Right atrium auricular region (tissue), 2 donors: ENCODE data around the gene PTGFRN. TPM values are rescaled to one million over a fixed set of nuclear protein-coding genes. Genes with fewer than 3 reads are reported as not detected.

Experiments used
- DNase-seq: peaks from one replicate; pipeline ENCODE4 v3.0.0-alpha.2; 2019; ENCODE audit warnings: low spot score
- H3K27ac ChIP-seq, 2 donors: fragments of 200-600 bp; sonication (generic); 1 replicate in 1 of 2; 2 replicates in 1 of 2; pipeline ENCODE4 v1.5.1; 2016 to 2019
- H3K27me3 ChIP-seq, 2 donors: fragments of 200-600 bp; sonication (generic); one replicate each; pipeline versions ENCODE4 v1.5.1 to v1.6.0; 2017 to 2019
- H3K36me3 ChIP-seq: fragments of 200-600 bp; sonication (generic); one replicate; pipeline ENCODE4 v1.5.1; 2016
- H3K4me1 ChIP-seq, 2 donors: fragments of 200-600 bp; sonication (generic); one replicate each; pipeline versions ENCODE4 v1.5.1 to v1.6.0; 2017 to 2019
- H3K4me3 ChIP-seq, 2 donors: fragments of 200-600 bp; sonication (generic); 1 replicate in 1 of 2; 2 replicates in 1 of 2; pipeline ENCODE4 v1.5.1; 2017 to 2019; ENCODE audit warnings: mild to moderate bottlenecking in 1 of 2, moderate library complexity in 1 of 2
- H3K9me3 ChIP-seq, 2 donors: fragments of 200-600 bp; sonication (generic); one replicate each; pipeline ENCODE4 v1.5.1; 2019
- total RNA-seq, 2 donors: library from RNA; depleted of rRNA; stranded (reverse); fragments of >200 nt; gene quantifications; one replicate each; pipeline ENCODE4 v1.1.0, GENCODE V29; 2016
- TF ChIP-seq, protein P1 (sequence below), 2 donors: fragments of 200-600 bp; sonication (generic); IDR thresholded peaks; one replicate each; pipeline ENCODE4 v1.5.1; 2019; ENCODE audit warnings: antibody characterized with exemption in 2 of 2

Gene PTGFRN
- total RNA-seq, 2 donors from 2014 or later: 129 to 141 TPM

DNA sequence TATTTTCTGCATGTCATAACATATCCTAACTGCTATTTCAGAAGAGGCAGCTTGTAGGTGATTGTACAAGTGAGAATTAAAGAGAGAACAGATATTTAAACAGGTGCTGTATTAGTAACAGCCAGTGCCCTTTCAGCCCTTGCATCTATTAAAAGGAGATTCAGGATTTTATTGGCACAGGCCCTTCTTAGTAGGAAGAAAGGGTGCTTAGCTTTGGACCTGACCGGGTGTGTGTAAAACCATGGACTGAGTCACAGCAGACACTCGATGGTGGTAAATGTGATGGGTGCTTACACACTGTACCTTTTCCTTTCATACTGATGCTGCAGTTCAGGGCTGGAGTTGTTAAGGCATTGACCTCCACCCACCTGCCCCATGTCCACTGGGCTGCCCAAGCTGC is 79.2 kb downstream of the PTGFRN start:
- peaks cover 0 to 47% of the 10 kb centered on the region in 2 donors for H3K4me1 ChIP-seq
- no peaks in the 10 kb centered on the region for H3K9me3 ChIP-seq
- TF ChIP-seq, protein P1, sequence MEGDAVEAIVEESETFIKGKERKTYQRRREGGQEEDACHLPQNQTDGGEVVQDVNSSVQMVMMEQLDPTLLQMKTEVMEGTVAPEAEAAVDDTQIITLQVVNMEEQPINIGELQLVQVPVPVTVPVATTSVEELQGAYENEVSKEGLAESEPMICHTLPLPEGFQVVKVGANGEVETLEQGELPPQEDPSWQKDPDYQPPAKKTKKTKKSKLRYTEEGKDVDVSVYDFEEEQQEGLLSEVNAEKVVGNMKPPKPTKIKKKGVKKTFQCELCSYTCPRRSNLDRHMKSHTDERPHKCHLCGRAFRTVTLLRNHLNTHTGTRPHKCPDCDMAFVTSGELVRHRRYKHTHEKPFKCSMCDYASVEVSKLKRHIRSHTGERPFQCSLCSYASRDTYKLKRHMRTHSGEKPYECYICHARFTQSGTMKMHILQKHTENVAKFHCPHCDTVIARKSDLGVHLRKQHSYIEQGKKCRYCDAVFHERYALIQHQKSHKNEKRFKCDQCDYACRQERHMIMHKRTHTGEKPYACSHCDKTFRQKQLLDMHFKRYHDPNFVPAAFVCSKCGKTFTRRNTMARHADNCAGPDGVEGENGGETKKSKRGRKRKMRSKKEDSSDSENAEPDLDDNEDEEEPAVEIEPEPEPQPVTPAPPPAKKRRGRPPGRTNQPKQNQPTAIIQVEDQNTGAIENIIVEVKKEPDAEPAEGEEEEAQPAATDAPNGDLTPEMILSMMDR (IDR thresholded peaks at IDR 0.05): no peak
- no peak overlapping the region for H3K4me3 ChIP-seq
- DNase-seq: no peak
- H3K27ac ChIP-seq: peak overlapping the region; percentile 58 to 59
- H3K27me3 ChIP-seq: no peaks in the 10 kb centered on the region
- peaks cover 11% of the 10 kb centered on the region for H3K36me3 ChIP-seq

DNA sequence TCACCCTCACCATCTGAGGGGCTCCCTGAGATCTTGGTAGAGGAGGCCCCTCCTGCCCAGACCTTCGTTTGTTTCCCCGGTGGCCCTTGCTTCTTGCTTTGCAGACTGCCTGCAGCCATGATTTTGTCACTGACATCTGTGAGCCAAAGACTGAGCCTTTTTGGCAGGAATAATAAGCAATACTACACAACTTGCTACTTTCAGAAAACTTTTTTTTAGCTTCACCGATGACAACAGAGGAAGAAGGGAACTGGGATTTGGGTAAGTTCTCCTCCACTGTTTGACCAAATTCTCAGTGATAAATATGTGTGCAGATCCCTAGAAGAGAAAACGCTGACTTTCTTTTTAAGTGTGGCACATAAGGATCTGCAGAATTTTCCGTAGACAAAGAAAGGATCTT is 80.1 kb downstream of the PTGFRN start:
- H3K4me1 ChIP-seq: peaks cover 0 to 38% of the 10 kb centered on the region in 2 donors
- peak overlapping the region; percentile 29 to 68 for H3K27ac ChIP-seq
- peaks cover 11% of the 10 kb centered on the region for H3K36me3 ChIP-seq
- no peaks in the 10 kb centered on the region for H3K27me3 ChIP-seq
- DNase-seq: no peak
- no peak overlapping the region for H3K4me3 ChIP-seq
- H3K9me3 ChIP-seq: no peaks in the 10 kb centered on the region
- TF ChIP-seq, protein P1 (IDR thresholded peaks at IDR 0.05): no peak

DNA sequence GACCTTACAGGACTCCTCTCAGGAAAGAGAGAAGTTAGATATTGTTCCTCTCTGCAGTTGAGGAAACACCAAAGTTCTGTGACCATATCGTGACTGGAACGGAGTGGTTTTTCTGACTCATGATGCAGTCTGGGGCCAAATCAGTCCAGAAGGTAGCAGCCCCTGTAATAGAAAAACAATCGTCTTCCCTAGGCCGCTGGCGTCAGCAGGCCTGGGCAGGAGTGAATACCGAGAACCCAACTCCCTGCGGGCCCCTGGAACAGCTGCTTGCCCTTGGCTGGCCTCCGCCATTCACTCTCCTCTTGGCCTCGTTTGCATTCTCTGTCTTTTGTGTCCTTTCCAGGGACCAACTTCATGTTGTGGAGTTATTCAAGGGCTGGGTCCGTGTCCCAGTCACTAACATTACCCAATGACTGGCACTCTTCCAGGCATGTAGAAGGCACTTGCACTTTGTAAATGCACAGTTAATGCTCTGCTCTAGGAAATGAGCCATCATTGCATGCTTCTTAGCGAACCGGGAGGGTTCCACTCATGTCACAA is 81.0 kb downstream of the PTGFRN start:
- Histone ChIP-seq H3K4me3 (no peak overlapping the region), H3K9me3 (no peaks in the 10 kb centered on the region), H3K4me1 (peaks cover 0 to 34% of the 10 kb centered on the region in 2 donors), H3K27ac (peak overlapping the region; percentile 29 to 68), H3K27me3 (no peaks in the 10 kb centered on the region), H3K36me3 (peaks cover 11% of the 10 kb centered on the region)
- DNase-seq: peak; percentile 95
- TF ChIP-seq, protein P1 (IDR thresholded peaks at IDR 0.05): no peak

DNA sequence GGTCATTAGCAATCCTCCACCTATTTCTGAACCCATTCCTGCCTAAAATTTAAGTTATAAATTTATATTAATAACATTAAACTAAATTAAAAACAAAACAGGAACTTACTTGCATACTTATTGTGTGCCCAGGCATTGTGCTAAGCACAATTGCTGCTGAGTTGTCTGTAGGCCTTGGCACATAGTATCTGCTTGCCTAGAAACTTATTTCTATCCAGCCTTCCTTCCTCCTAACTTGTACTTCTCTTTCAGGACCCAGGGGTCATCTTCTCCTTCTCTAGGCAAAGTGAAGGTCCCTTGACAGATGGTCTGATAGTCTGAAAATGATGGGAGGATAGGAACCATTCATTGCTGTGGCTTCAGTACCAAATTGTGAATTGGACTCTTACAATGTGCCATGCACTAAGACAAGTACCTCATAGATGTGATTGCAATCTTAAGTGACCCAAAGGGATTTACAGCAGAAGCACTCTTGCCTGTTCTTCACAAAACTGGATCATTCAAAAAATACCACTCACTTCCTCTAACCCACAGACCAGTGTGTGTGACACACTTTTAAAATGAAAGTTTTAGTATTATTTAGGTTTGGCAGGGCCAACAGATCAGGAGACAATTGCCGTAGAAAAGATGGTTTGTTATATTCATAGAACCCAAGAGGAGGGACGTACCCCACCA is 81.6 kb downstream of the PTGFRN start:
- Histone ChIP-seq H3K36me3 (peaks cover 11% of the 10 kb centered on the region), H3K4me3 (no peak overlapping the region), H3K27me3 (no peaks in the 10 kb centered on the region), H3K27ac (peak overlapping the region; percentile 29 to 68), H3K9me3 (no peaks in the 10 kb centered on the region), H3K4me1 (peaks cover 0 to 34% of the 10 kb centered on the region in 2 donors)
- TF ChIP-seq, protein P1 (IDR thresholded peaks at IDR 0.05): no peak
- DNase-seq: no peak

DNA sequence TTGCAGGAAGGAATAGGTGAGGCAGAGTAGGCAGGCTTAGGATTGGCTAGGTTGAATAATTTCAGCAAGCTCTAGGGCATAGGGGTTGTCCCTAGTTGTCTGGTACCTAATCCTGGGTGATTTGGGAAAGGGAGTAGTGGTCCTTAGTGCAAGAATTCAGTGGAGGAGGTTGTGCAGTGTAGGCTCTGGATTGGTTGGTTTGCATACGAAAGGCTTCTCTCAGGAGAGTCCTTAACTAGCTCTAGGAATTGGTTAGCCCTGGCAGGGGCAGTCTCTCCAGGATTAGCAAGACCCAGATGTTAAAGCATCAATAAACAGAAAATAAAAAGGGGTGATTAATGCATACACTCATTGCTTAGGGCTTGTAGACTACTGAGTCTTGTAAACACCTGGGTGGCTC is 82.2 kb downstream of the PTGFRN start:
- DNase-seq: no peak
- Histone ChIP-seq H3K4me3 (no peak overlapping the region), H3K36me3 (peaks cover 7% of the 10 kb centered on the region), H3K9me3 (no peaks in the 10 kb centered on the region), H3K27ac (peak overlapping the region in 1 of 2 donors; percentile 68), H3K27me3 (no peaks in the 10 kb centered on the region), H3K4me1 (peaks cover 0 to 34% of the 10 kb centered on the region in 2 donors)
- TF ChIP-seq, protein P1 (IDR thresholded peaks at IDR 0.05): no peak
